Measurements from ENCODE around the gene TMEM132D.

Gene TMEM132D

GRCh38 chr12:129538137-129538536 is 365.7 kb downstream of the TMEM132D start:
- DNase-seq (ENCODE audit: low read depth in 2 of 2) = no peak
- no peak overlapping the region for H3K4me3 ChIP-seq (replicated peaks in 1 of 2; ENCODE audit: low read depth in 2 of 2, low read length in 2 of 2)
- TF ChIP-seq CTCF (IDR thresholded peaks at IDR 0.05; ENCODE audit: low read depth, low read length) = no peak

- TF ChIP-seq CTCF (IDR thresholded peaks at IDR 0.05; ENCODE audit: low read depth, low read length) = no peak
Measured at GRCh38 chr12:129534966-129535750, 368.7 kb downstream of the TMEM132D start.

GRCh38 chr12:129532707-129533499 is 370.9 kb downstream of the TMEM132D start:
- DNase-seq (ENCODE audit: low read depth in 2 of 2) = no peak
- no peak for TF ChIP-seq CTCF (IDR thresholded peaks at IDR 0.05; ENCODE audit: low read depth, low read length)
- H3K4me3 ChIP-seq (replicated peaks in 1 of 2; ENCODE audit: low read depth in 2 of 2, low read length in 2 of 2) = no peak overlapping the region

More at GRCh38 chr12:129534966-129535750, 368.7 kb downstream of the TMEM132D start:
- H3K4me3 ChIP-seq (replicated peaks in 1 of 2; ENCODE audit: low read depth in 2 of 2, low read length in 2 of 2) = no peak overlapping the region
- DNase-seq (ENCODE audit: low read depth in 2 of 2) = no peak

- TF ChIP-seq CTCF (IDR thresholded peaks at IDR 0.05; ENCODE audit: low read depth, low read length) = no peak
- no peak overlapping the region for H3K4me3 ChIP-seq (replicated peaks in 1 of 2; ENCODE audit: low read depth in 2 of 2, low read length in 2 of 2)
- DNase-seq (ENCODE audit: low read depth in 2 of 2) = no peak
Measured at GRCh38 chr12:129532082-129532481, 371.7 kb downstream of the TMEM132D start.

GRCh38 chr12:129530984-129531383 is 372.8 kb downstream of the TMEM132D start:
- DNase-seq (ENCODE audit: low read depth in 2 of 2) = no peak
- TF ChIP-seq CTCF (IDR thresholded peaks at IDR 0.05; ENCODE audit: low read depth, low read length) = no peak
- no peak overlapping the region for H3K4me3 ChIP-seq (replicated peaks in 1 of 2; ENCODE audit: low read depth in 2 of 2, low read length in 2 of 2)

GRCh38 chr12:129530517-129530916 is 373.3 kb downstream of the TMEM132D start:
- TF ChIP-seq CTCF (IDR thresholded peaks at IDR 0.05; ENCODE audit: low read depth, low read length) = no peak
- DNase-seq (ENCODE audit: low read depth in 2 of 2) = no peak
- H3K4me3 ChIP-seq (replicated peaks in 1 of 2; ENCODE audit: low read depth in 2 of 2, low read length in 2 of 2) = no peak overlapping the region
